ENCODE results near the gene CD101.

- no peak for TF ChIP-seq EP300 (IDR thresholded peaks at IDR 0.05)
- no peak for TF ChIP-seq CTCF (IDR thresholded peaks at IDR 0.05)
These were observed 24.8 kb downstream of the CD101 start for GRCh38 chr1:117026361-117026760.
